GM12878 (cell line): ENCODE data around the gene SEC23A. TPM values are rescaled to one million over a fixed set of nuclear protein-coding genes. Genes with fewer than 3 reads are reported as not detected.

ENCODE experiments used
- ATAC-seq: fragments of 200-7000 bp; cut with Tn5 transposase; 3 replicates; pipeline ENCODE4 v1.9.1; 2020; ENCODE audit warnings: mild to moderate bottlenecking, moderate library complexity
- BruUV-seq: library from RNA; stranded (reverse); fragments of 400-500 nt; replicated peaks from 2 replicates; lab custom pipeline; 2021; lab: Mats Ljungman, UMichigan
- CTCF ChIA-PET: fragments of 300-600 bp; sonication (Branson Sonifier 250); formaldehyde crosslinking; extraction: SDS; loops from one replicate; lab custom pipeline; 2021; ENCODE audit warnings: inconsistent platforms; lab: Yijun Ruan, JAX
- POLR2A ChIA-PET: fragments of 350-600 bp; formaldehyde crosslinking; extraction: SDS; loops from one replicate; lab custom pipeline; 2021; ENCODE audit warnings: inconsistent platforms; lab: Charles Lee
- RAD21 ChIA-PET: fragments of 300-600 bp; sonication (Branson Sonifier 250); formaldehyde crosslinking; loops from one replicate; lab custom pipeline; 2023; ENCODE audit warnings: antibody characterized with exemption; ENCODE audit not compliant: unreplicated experiment; lab: Charles Lee
- SMC1A ChIA-PET: fragments of 300-600 bp; sonication (Branson Sonifier 250); formaldehyde crosslinking; loops from one replicate; lab custom pipeline; 2023; ENCODE audit not compliant: unreplicated experiment, uncharacterized antibody; lab: Charles Lee
- DNase-seq: peaks from one replicate; pipeline ENCODE4 v3.0.0-alpha.2; 2011; ENCODE audit warnings: low read depth, low spot score
- FAIRE-seq: peaks from 3 replicates; lab custom pipeline; 2011; peaks lifted over from hg19 to GRCh38; lab: Jason Lieb, UNC
- H2AFZ ChIP-seq: 2 replicates; pipeline ENCODE4 v1.6.0; 2011; ENCODE audit warnings: low read depth, low read length, control low read depth; ENCODE audit not compliant: control insufficient read depth
- H3K27ac ChIP-seq: 2 replicates; pipeline ENCODE4 v1.5.1; 2011; ENCODE audit warnings: control low read depth; ENCODE audit not compliant: control insufficient read depth, insufficient read depth
- H3K27me3 ChIP-seq, 2 experiments: replicated peaks in 1 of 2; 2 replicates each; pipeline versions ENCODE4 v1.6.0 to v1.6.1; 2011; ENCODE audit warnings: low read length in 1 of 2; ENCODE audit not compliant: control insufficient read depth in 2 of 2, insufficient read depth in 2 of 2
- H3K36me3 ChIP-seq, 2 experiments: 2 replicates each; pipeline ENCODE4 v1.5.1; 2011; ENCODE audit warnings: low read length in 1 of 2; ENCODE audit not compliant: control insufficient read depth in 2 of 2, insufficient read depth in 2 of 2
- H3K4me1 ChIP-seq: 2 replicates; pipeline ENCODE4 v1.6.1; 2011; ENCODE audit warnings: mild to moderate bottlenecking, low read length, moderate library complexity, mixed read lengths; ENCODE audit not compliant: control insufficient read depth, insufficient read depth
- H3K4me2 ChIP-seq: 2 replicates; pipeline ENCODE4 v1.6.0; 2011; ENCODE audit warnings: control low read depth; ENCODE audit not compliant: control insufficient read depth, insufficient read depth
- H3K4me3 ChIP-seq: fragments of 200-600 bp; sonication (generic); 2 replicates; pipeline ENCODE4 v1.5.1; 2016
- H3K79me2 ChIP-seq: 2 replicates; pipeline ENCODE4 v1.6.0; 2011; ENCODE audit warnings: low read length; ENCODE audit not compliant: control insufficient read depth, insufficient read depth
- H3K9ac ChIP-seq: 2 replicates; pipeline ENCODE4 v1.8.0; 2011; ENCODE audit warnings: low read length, control low read depth, mixed read lengths; ENCODE audit not compliant: control insufficient read depth, insufficient read depth
- H3K9me3 ChIP-seq: replicated peaks from 3 replicates; pipeline ENCODE4 v1.5.1; 2011; ENCODE audit warnings: mild to moderate bottlenecking, low read length; ENCODE audit not compliant: control insufficient read depth, insufficient read depth
- H4K20me1 ChIP-seq: 2 replicates; pipeline ENCODE4 v1.6.0; 2011; ENCODE audit not compliant: control insufficient read depth, insufficient read depth
- CBX3 ChIP-seq: fragments of 200-600 bp; sonication (generic); IDR thresholded peaks from 2 replicates; pipeline ENCODE4 v1.6.1; 2016; ENCODE audit warnings: low read depth, borderline replicate concordance
- CHD4 ChIP-seq: fragments of 200-600 bp; sonication (generic); IDR thresholded peaks from 2 replicates; pipeline ENCODE4 v1.6.1; 2016; ENCODE audit warnings: mild to moderate bottlenecking
- EZH2 ChIP-seq: IDR thresholded peaks from 2 replicates; pipeline ENCODE4 v1.6.1; 2012; ENCODE audit warnings: low read depth, mild to moderate bottlenecking, control low read depth, inconsistent platforms, low read length, borderline replicate concordance; ENCODE audit not compliant: control insufficient read depth
- IRF5 ChIP-seq: fragments of 450-650 bp; IDR thresholded peaks from 2 replicates; pipeline ENCODE4 v1.6.1; 2017; ENCODE audit warnings: borderline replicate concordance
- MXI1 ChIP-seq: fragments of 150-350 bp; IDR thresholded peaks from 2 replicates; pipeline ENCODE4 v1.6.1; 2011; ENCODE audit warnings: low read depth, mild to moderate bottlenecking, inconsistent platforms, low read length, improper control_type of control experiment
- NRF1 ChIP-seq: conservative IDR thresholded peaks from 2 replicates; pipeline ENCODE4 v1.6.1; 2011; ENCODE audit warnings: mild to moderate bottlenecking, low read depth, low read length, improper control_type of control experiment
- SIN3A ChIP-seq: IDR thresholded peaks from 2 replicates; pipeline ENCODE4 v1.6.1; 2012; ENCODE audit warnings: low read depth, low read length, improper control_type of control experiment
- ZBED1 ChIP-seq: IDR thresholded peaks from 2 replicates; pipeline ENCODE4 v1.6.1; 2016; ENCODE audit warnings: borderline replicate concordance
- WGBS: methylation state at CpG from one replicate; pipeline ENCODE4 v1.1.6; 2016; ENCODE audit warnings: low lambda C conversion rate; ENCODE audit not compliant: insufficient replicate concordance, insufficient coverage; ENCODE audit errors: missing lambda C conversion rate; 5-methylcytosine and 5-hydroxymethylcytosine counted together
- in situ Hi-C: fragments of 300-500 bp; cut with MboI; formaldehyde crosslinking; loops from 9 replicates; pipeline ENCODE4 v1.14.3; 2018; ENCODE audit warnings: mixed read lengths
- intact Hi-C: fragments of 100-400 bp; cut with micrococcal nuclease; formaldehyde crosslinking; loops from one replicate; pipeline ENCODE4 v1.14.2; 2022; ENCODE audit not compliant: unreplicated experiment
- polyA plus RNA-seq, 11 experiments: library from polyadenylated mRNA; depleted of rRNA in 4 of 11; unstranded in 6 of 11; stranded (reverse) in 5 of 11; fragments of >200 nt; fragmentation: Nextera tagmentation in 4 of 11; fragmentation: Illumina TruSeq in 1 of 11; extraction: Ambion mirVana in 4 of 11; extraction: Trizol in 1 of 11; gene quantifications; 1 replicate in 1 of 11; 2 replicates in 10 of 11; pipeline versions ENCODE4 v1.2.1 to v1.2.3, GENCODE V29; 2011 to 2016; ENCODE audit warnings: inconsistent platforms in 2 of 11, missing spikeins in 2 of 11, low read depth in 1 of 11
- total RNA-seq, 4 experiments: library from RNA; depleted of rRNA in 3 of 4; stranded (reverse); fragments of >200 nt in 3 of 4; fragmentation: Illumina TruSeq in 1 of 4; extraction: Trizol in 1 of 4; gene quantifications; 2 replicates each; pipeline versions ENCODE4 v1.2.1 to v1.2.3, GENCODE V29; 2013 to 2021
- TF ChIP-seq, protein P1 (sequence below): IDR thresholded peaks from 2 replicates; pipeline ENCODE4 v1.6.1; 2012; ENCODE audit warnings: low read depth, low read length, improper control_type of control experiment
- TF ChIP-seq, protein P2 (sequence below): fragments of 450-650 bp; IDR thresholded peaks from 2 replicates; pipeline ENCODE4 v1.6.1; 2017; ENCODE audit warnings: mild to moderate bottlenecking, moderate library complexity

The SEC23A gene
- total and polyA plus RNA-seq, 10 of the 15 experiments (the other 5 are each of a cell fraction or from before 2014, with no cell fraction given): 13.6 to 63.8 (median 37.3) TPM

DNA sequence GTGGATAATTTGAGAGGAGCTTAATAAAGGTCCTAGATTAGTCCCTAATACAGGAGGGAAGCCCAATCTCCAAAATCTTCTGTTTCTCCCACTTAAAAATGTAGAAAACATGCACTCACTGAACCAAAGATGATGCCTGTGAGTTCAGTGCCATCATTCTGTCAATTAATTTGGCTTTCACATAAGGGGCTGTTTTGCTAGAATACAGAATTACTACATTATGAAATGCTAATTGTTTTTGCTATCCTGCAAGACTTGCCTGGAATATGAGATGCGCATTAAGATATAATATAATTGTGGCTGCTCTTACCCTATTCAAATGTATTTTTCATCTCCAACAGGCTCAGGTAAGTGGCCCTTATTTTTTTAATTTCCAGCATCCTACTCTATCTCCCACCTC lies 111.7 kb downstream of the SEC23A start:
- in situ Hi-C loops: no loop called here
- no TSS peak for BruUV-seq
- CTCF ChIA-PET: interaction anchor here (2.4 kb wide), 1 partner anchor 43 kb away, joined by 8 read pairs; no protein-coding TSS in a partner anchor

More for the DNA sequence above, 111.7 kb downstream of the SEC23A start:
- ChIA-PET SMC1A (interaction anchor here (1.0 to 1.3 kb wide), 2 partner anchors 10 to 476 kb away, joined by 3 read pairs; no protein-coding TSS in a partner anchor), POLR2A (no interaction called here), RAD21 (no interaction called here)
- H4K20me1 ChIP-seq: no peaks in the 10 kb centered on the region
- H2AFZ ChIP-seq: no peak overlapping the region
- H3K79me2 ChIP-seq: no peaks in the 10 kb centered on the region
- ATAC-seq (no peak), FAIRE-seq (no peak), DNase-seq (no peak)
- H3K4me3 ChIP-seq: no peak overlapping the region
- no peaks in the 10 kb centered on the region for H3K36me3 ChIP-seq
- intact Hi-C loops: no loop called here
- TF ChIP-seq MXI1 (no peak), EZH2 (no peak), ZBED1 (no peak), CHD4 (no peak), NRF1 (no peak), CBX3 (no peak), IRF5 (no peak), SIN3A (no peak)
- TF ChIP-seq, protein P1, sequence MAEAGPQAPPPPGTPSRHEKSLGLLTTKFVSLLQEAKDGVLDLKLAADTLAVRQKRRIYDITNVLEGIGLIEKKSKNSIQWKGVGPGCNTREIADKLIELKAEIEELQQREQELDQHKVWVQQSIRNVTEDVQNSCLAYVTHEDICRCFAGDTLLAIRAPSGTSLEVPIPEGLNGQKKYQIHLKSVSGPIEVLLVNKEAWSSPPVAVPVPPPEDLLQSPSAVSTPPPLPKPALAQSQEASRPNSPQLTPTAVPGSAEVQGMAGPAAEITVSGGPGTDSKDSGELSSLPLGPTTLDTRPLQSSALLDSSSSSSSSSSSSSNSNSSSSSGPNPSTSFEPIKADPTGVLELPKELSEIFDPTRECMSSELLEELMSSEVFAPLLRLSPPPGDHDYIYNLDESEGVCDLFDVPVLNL: no peak
- TF ChIP-seq, protein P2, sequence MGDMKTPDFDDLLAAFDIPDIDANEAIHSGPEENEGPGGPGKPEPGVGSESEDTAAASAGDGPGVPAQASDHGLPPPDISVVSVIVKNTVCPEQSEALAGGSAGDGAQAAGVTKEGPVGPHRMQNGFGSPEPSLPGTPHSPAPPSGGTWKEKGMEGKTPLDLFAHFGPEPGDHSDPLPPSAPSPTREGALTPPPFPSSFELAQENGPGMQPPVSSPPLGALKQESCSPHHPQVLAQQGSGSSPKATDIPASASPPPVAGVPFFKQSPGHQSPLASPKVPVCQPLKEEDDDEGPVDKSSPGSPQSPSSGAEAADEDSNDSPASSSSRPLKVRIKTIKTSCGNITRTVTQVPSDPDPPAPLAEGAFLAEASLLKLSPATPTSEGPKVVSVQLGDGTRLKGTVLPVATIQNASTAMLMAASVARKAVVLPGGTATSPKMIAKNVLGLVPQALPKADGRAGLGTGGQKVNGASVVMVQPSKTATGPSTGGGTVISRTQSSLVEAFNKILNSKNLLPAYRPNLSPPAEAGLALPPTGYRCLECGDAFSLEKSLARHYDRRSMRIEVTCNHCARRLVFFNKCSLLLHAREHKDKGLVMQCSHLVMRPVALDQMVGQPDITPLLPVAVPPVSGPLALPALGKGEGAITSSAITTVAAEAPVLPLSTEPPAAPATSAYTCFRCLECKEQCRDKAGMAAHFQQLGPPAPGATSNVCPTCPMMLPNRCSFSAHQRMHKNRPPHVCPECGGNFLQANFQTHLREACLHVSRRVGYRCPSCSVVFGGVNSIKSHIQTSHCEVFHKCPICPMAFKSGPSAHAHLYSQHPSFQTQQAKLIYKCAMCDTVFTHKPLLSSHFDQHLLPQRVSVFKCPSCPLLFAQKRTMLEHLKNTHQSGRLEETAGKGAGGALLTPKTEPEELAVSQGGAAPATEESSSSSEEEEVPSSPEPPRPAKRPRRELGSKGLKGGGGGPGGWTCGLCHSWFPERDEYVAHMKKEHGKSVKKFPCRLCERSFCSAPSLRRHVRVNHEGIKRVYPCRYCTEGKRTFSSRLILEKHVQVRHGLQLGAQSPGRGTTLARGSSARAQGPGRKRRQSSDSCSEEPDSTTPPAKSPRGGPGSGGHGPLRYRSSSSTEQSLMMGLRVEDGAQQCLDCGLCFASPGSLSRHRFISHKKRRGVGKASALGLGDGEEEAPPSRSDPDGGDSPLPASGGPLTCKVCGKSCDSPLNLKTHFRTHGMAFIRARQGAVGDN: no peak
- H3K9ac ChIP-seq: no peak overlapping the region
- H3K4me1 ChIP-seq: peaks cover 5% of the 10 kb centered on the region; the same call in 1 of the 2 replicates
- H3K4me2 ChIP-seq: no peak overlapping the region
- 100% methylated on average over 1 of the region's 1 CpG for WGBS
- no peaks in the 10 kb centered on the region for H3K27me3 ChIP-seq
- no peaks in the 10 kb centered on the region for H3K9me3 ChIP-seq
- no peak overlapping the region for H3K27ac ChIP-seq
